Stimulated activated CD4-positive, alpha-beta T cell treated with anti-CD3 and anti-CD28 coated beads, Interleukin-1b, Interleukin-23, amount 100 ng/mL, for 1 hour (primary cell): ENCODE results near the gene SNRPA1.
"Not testable (repeated sequence)": the region's sequence is repeated elsewhere in the genome, so short reads cannot be mapped to it uniquely, and the experiment has no call there.

ENCODE experiments used
- DNase-seq, 2 donors: peaks; one replicate each; pipeline ENCODE4 v3.0.0-alpha.2; 2020; ENCODE audit warnings: low read depth in 2 of 2

The SNRPA1 gene

DNA sequence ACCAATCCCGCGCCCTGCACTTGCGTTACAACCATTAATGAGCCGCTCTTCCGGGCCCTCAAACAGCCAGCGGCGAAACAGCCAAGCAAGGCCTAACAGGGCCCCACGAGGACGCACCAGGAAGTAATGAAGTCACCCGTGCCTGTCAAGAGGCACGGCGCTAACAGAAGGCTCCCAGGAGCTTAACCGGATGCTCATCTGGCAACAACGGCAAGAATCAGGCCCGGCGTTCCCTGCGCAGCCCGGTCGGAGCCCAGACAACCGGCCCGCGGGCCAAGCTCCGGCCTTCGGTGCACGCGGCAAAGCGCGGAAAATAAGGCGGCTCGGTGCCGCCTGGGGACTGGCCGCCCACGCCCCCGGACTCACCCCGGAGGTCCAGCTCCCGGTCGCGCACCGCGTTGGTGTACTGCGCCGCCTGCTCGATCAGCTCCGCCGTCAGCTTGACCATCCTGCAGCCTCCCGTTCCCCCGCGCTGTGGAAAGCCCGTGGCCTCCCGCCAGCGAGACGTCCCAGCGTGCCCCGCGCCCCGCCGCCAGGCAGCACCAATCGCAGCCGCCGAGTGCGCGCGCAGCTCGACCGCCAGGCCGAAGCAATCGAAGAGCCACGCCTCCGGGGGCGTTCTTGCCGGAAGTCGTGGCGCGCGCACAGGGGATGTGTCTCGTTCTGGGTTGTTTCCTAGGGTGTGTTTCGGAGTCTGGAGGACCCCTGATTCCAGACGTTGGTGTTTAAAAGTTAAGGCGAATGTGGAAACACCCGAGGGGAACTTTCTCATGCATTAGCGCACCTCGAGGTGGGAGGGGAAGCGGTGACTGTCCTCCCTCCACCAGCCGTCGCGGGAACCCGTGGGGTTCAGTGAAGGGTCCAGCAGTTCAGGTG is at the start of gene SNRPA1:
Gene SNRPA1, minus strand, starts transcription at position 518 of the 876 bp plus-strand sequence. Its CDS starts 70 bp downstream, at position 448.
- peak; percentile 92 to 95 for DNase-seq

DNA sequence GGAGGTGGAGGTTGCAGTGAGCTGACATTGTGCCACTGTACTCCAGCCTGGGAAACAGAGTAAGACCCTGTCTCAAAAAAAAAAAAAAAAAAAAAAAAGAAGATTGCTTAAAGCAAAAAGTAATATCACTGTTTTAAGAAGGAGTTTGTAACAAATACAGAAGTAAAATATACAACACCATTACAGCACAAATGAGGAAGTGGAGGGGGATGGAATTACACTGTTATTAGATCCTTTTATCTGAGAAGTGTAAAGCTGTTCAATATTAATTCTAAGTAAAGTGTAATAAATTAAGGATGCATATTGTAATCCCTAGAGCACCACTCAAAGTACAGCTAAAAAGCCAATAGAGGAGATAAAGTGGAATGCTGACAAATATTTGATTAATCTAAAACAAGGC is 47.0 kb upstream of the SNRPA1 start:
- DNase-seq, result no peak

DNA sequence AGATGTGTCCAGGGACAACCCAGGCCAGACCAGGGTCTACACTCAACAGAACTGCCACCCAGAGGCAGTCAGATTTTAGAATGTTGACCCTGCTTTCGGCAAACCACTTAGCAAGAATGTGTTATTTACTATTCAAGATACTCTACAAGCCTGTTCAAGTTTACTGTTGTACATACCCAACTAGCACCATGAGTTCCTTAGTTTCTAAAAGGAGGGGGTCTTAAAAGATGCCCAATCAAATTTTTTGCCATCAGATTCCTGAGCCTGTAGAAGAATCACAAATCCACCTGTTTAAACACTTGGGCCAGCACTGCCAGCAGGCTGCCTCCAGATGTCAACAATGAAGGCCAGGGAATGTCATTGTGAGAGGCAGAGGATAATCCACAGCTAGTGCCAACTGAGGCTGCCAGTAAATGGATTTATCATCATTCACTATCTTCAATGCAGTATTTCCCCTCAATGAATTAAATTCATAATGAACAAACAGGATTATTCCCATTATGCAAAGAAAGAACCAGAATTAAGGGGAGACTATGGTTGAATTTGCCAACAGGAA is 43.5 kb upstream of the SNRPA1 start:
- no peak for DNase-seq

DNA sequence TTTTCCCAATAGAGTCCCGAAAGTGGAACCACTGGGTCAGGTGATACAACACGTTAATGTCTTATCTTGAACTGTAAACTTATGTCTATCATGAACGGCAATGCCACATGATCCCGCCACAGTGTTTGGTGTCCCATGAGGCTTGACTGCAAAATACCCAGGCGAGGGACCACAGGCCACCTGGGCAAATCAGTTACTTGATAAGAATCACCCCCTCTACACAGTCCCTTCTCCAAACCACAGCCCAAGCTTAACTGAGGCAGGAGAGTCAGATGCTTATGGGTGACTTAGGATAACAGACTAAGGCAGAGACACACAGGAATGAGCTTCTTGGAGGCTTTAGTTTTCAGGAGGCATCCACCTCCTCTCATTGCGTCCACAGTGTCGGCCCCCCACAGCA is 42.9 kb upstream of the SNRPA1 start:
- no peak for DNase-seq

DNA sequence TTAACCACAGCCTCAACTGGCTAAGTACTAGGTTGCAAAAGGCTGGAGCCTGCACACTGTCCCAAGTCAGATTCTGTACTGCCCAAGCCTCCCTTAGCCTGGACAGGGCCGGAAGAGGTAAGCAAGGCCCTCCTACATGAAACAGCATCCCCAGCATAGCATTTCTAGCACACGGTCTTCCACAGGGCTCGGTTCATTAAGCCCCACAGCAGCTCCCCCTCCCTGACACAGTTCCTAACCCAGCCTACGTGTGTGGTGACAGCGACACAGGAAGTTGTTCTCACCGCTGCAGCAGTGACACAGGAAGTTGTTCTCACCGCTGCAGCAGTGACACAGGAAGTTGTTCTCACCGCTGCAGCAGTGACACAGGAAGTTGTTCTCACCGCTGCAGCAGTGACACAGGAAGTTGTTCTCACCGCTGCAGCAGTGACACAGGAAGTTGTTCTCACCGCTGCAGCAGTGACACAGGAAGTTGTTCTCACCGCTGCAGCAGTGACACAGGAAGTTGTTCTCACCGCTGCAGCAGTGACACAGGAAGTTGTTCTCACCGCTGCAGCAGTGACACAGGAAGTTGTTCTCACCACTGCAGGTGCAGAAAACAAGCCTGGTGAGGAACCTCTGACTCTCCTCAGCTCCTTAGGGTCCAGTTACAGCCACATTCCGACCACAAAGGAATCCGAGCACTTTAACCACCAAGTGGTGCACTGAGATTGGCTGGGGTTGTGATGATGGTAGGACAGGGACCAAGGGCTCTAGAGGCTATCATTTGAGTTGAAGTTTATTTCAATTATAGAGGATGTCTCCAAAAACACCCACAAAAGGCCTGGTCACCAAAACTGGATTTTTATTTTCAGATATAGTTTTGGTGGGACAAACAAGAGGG is 39.1 kb upstream of the SNRPA1 start:
- DNase-seq, result not testable (repeated sequence)

DNA sequence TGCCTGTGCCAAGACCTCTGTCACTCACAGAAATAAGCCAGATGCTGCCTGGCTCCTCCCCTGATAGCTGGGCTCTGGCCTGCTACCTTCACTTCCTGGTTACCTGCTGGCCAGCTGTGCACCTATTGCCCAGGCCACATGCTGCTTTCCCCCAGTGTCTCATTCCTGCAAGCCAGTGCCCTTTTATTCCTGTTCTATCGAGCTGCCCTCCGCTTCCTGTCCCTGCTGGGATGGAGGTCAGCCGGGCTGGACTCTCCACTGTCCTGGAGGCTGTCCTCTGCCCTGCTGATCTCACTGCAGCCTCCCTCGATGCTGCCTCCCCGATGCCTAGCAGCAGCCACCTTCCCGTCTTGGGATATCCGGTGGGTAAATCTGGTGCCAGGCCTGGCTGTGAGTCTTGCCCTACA is 37.0 kb upstream of the SNRPA1 start:
- DNase-seq, result no peak

DNA sequence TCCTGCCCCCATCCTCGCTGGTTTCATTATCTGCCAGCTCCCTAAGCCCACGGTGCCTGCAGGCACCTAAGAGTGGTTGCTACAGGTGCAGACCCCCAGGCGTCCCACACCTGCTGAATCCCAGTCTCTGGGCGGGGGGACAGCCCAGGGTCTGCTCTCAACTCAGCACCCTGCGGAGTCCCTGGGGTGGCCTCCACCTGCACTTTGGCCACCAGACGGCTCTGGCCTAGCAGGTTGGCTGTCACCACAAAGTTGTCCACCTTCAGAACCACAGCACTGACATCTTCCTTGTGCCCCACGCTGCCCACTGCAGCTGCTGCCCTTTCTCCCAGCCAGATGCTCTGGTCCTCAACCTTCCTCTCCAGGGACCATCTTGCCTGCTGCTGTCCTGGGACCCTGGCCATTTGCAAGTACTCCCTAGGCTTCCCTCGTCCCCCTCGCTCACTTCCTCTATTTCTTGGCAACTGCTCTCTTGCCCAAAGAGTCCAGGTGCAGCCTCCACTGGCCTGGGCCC is 34.9 kb upstream of the SNRPA1 start:
- no peak for DNase-seq

DNA sequence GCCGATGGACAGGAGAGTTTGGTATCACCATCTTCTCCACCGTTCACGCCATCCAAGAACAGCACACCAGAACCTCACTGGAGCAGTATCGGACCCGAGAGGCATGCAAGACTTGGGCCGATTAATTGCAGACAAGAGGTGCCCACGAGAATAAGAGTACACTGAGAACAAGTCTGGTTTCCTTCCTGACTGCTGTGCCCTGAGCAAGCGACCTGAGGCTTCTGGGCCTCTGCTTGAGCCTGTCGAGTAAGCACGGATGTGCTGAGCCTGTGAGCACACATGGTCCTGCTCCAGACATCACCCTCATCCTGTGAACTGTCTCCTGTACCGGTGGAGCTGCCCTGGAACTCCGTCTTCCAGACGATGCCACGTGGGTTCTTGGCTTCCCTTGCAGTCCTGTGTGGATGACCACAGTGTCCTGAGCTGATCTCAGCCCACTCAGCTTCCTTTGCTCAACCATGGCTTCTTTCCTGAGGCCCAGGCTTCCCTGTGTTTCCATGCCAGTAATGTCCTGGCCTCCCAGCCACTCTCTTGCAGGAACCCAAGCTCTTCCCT is 34.3 kb upstream of the SNRPA1 start:
- no peak for DNase-seq

DNA sequence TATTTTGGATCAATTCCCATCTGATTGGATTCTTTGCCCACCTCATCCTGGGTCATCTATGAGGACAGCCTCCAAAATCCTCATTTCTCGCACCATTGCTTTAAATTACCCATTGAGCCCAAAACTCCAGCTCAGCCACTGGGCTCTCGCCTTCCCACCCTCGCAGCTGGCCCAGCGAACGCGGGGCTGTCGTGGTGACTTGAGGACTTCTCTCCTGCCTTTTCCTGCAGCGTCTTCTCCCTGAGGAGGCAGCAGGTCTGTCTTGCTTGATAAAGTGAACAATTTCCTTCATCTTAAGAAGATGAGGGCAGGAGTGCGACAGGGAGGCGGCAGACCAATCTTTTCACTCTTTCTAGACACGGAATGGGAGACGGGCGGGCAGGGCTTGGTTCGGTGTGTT is 33.0 kb upstream of the SNRPA1 start:
- DNase-seq, result no peak

DNA sequence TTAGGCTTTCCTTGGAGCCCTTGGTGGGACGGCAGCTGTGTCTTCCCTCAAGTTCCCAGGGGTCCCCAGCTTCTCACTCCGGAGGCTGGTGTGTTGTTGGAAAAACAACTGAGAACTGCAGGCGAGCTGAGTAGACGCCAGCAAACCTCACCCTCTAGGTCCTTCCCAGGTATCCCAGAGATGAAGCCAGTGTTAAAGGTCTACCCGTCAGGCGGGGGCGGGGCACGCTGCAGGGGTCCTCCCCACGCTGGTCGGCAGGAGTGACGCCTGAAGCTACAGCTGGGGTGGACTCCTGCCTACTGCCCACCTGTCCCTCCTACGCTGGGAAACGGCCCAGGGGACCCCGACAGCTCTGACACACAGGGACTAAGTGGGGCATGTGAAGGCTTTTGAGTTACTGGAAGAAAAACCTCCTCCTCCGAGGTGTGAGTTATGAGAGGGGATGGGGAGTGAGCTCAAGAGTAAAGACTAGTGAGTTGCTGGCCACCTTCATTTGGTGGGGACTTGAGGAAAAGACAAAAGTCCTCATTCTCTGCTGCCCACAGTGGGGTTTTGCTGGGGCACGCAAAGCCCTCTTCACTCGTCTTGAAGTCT is 32.2 kb upstream of the SNRPA1 start:
- DNase-seq, result no peak

DNA sequence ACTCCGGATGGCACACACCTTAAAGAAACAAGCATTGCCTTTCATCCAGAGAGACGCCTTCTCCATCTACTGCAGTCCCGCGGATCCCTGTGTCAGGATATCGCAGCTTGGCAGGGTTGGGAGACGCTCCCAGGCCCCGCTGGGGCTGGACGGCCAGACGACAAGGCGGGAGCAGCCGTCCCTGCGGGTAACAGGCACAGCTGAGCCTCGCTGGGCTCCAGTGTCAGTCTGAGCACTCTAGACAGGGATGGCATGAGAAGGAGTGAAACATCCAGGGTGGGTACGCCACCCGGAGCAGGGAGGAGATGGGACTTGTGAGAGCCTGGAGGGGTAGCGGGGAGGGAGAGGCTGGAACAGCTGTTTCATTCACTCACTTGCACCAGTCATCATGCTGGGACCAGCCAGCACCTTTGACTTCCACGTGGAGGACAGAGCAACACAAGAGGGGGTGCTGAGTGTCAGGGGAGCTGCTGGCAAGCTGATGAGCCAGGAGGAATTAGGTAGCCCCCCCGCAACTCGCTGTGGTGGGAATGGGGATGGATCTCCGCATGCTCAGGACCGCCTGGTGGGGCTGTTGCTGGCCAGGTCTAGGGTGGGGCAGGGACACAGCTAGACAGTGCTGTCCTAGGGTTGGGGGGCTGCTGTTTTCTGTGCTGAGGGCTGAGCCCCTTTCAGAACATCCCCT is 31.6 kb upstream of the SNRPA1 start:
- DNase-seq, result no peak

DNA sequence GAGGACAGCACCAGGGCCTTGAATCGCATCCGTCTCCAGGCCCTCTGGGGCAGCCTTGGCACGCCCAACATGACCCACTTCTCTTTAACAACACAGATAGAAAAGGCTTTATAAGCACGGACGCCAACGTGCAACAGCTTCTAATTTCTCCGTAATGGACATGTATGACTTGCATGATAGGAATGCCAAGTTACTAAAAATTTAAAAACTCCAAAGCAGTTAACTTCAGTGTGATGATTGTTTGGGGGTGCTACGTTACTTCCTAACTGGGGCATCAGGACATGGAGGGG is 30.9 kb upstream of the SNRPA1 start:
- DNase-seq, result no peak

DNA sequence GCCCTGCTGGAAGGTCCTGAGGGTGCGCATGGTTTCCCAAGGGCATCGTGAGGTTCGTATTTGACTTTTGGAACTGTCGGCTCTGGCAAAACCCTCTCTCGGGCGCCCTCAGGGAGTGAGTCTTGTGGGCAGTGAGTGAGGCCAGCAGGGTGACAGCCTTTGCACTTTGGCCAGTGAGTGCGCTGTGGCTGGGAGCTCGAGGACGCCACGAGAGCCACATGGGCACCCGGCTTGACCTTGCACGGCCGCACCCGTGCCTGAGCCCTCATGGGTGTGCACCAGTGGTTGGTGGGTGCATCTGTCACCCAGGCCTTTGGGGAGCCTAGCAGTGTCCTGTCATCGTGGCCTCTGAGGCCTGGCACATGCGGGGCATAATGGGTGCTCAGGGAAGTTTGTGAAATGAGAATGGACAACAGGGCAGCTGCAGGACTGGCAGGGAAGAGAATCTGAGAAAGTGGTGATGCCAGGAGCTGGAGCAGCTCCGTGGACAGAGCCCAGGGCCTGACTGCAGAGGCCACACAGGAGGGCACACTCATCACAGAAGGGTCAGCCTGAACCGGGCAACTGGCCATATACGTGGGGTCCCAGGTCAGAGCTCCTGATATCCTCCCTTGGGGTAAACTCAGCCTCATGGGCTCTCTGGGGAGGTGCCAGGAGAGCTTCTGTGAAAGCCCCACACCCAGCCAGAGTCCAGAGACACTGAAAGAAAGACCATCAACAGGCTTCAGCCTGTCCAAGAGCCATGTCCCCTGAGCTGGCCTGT is 30.4 kb upstream of the SNRPA1 start:
- DNase-seq, result no peak

DNA sequence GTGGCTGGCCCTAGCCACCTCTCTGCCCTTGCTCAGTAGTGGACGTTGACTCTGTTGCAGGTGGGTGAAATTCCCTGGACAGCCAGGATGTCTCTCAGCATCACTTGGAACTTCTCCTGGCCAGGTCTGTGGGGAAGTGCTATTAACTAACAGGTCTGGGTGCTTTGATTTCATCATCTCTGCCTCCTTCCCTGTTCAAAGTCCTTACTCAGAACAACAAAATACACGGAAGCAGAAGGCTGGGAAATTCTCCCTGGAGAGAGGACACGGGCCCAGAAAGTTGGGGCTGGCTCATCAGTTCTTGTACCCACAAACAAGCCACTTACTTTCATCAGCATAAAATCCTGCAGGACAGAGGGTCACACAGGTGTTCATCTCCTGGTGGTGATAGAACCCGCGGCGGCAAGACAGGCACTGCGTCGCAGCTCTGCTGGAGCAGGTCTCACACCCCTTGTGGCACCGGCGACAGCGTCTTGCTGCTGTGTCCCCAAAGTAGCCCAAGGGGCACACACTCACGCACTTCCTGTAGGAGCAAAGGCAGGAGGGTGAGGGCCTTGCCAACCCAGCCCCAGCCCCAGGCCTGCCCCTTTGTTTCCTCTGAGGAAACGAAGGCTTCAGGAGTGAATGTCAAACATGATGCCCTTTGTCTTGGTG is 29.6 kb upstream of the SNRPA1 start:
- no peak for DNase-seq

DNA sequence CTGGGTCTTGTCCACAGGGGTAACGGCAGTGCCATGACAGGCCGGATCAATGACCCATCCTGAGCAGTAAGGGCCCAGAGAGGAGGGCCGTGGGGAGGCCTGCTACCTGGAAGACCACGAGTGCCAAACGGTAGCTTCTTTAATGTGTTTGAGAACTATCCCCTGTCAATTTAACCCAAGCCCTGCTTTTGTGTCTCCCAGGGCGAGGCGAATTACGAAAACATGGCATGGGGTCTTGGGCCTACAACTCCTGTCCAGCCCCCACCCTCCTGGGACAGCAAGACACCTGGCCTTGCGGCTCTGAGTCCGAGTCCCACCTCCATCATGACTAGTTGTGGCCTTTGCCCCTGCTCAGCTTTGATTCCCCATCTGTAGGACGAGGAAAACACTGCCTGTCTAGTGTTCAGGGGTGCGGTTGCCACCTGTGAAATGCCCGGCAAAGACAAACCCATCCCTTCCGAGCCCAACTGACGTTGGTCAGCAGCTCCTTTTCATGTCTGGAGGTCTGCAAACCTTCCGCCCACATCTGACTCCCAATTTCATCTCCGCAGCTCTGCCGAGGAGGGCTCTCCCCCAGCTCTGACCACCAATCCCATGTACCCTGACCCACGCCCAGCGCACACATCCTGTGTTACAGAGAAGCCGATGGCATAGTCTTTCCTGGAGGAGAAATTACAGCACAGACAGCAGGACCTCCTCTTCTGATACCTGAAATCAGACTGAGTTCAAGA is 28.9 kb upstream of the SNRPA1 start:
- DNase-seq, result no peak

DNA sequence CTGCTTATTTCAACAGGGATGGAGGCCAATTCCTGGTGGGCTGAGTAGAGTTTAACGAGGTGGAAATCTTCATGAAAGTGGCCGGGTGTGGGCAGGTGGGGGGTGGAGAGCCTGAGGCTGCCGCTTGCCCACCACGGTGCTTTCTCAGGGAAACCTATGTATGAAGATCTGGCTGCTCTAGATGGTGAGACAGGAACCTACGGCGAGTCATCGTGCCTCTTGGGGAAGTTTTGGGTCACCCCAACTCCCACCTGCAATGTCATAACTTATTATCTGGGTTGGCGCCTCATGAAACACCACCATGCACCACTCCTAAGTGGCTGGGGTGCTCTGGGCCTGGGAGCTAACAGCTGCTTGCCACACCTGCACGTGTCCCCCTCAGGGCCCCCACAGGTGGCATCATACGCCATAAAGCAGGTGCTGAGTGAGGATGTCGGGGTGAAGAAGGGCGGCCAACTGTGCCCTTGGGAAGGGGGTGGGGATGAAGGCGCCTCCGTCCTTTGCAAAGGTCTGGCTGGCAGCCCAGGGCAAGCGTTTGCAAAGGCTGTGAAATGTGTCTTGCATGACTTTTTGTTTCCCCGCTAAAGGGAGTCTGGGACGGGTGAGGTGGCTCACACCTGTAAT is 27.9 kb upstream of the SNRPA1 start:
- no peak for DNase-seq

DNA sequence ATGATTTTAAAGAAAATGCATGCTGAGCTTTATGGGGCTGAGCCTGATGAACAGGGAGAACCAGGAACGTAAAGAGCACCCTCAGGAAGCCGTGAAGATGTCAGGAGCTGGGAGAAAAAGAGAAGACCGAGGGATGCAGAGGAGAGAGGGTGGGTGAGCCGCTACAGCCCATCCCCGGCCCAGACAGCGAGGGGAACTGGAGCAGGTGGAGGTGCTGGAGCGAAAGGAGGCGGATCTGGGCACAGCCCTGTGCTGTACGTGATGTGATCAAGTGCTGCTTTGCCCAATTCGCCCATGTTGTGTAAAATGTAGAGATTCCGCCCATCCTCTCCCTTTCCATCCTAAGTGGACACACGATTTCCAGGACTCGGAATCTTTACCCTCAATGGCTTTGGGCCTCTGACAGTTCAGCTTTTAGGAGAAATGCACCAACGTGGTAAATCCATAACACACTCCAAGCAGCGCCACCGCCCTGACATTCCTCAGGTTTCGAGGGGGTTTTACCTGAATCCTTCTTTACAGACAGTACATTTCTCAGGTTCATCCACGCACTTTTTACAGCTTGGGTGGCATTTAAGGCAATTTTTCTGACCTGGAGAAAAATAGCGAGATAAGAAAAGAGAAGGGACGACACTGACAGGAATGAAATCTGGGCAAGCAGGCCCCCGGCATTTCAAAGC is 27.1 kb upstream of the SNRPA1 start:
- no peak for DNase-seq

DNA sequence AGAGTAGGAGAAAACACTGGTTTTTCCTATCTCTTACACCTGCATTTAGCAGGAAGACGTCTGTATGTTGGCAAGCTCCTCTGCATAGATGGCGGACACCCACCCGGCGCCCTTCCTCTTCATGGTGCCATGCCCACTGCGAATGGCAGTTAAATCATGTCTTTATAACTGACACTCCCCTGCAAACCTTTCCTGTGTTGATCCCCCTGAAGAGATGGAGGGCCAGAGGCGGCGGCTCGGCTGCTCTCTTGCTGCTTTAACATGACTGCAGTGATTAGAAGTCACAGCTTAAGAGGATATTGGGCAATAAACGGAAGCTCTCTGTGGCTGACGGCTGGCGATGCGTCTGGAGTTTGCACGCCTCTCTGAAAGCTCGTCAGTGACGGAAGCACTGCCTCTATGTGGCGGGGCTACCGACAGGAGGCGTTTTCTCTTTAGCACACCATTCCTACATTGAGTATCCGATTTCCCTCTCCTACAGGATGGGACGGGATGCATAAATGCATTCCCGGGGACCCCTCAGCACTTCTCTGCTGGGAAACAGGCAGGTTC is 25.5 kb upstream of the SNRPA1 start:
- no peak for DNase-seq
